K562 (cell line): Measurements from ENCODE around the gene CARD10. TPM values are rescaled to one million over a fixed set of nuclear protein-coding genes. Genes with fewer than 3 reads are reported as not detected.

Experiments used
- ATAC-seq: fragments of 200-7000 bp; cut with Tn5 transposase; 3 replicates; pipeline ENCODE4 v1.9.1; 2020; ENCODE audit warnings: moderate library complexity
- BruUV-seq: library from RNA; stranded (reverse); fragments of 400-500 nt; replicated peaks from 2 replicates; lab custom pipeline; 2021; lab: Mats Ljungman, UMichigan
- CTCF ChIA-PET: fragments of 300-600 bp; formaldehyde crosslinking; extraction: SDS; loops from one replicate; lab custom pipeline; 2021; ENCODE audit warnings: low intra/inter-chr PET ratio; lab: Yijun Ruan, JAX
- POLR2A ChIA-PET: fragments of 300-600, 350-650 bp; sonication (Branson Sonifier 250); formaldehyde crosslinking; extraction: SDS; loops from one replicate; lab custom pipeline; 2021; ENCODE audit warnings: antibody characterized with exemption, inconsistent platforms; lab: Yijun Ruan, JAX
- DNase-seq, 4 experiments: peaks; one replicate each; pipeline versions ENCODE4 v3.0.0 to v3.0.0-alpha.2; 2011 to 2018; ENCODE audit warnings: low spot score in 3 of 4, mixed read lengths in 3 of 4; ENCODE audit errors: extremely low read depth in 1 of 4
- FAIRE-seq: peaks from 2 replicates; lab custom pipeline; 2011; peaks lifted over from hg19 to GRCh38; lab: Jason Lieb, UNC
- H2AFZ ChIP-seq: 2 replicates; pipeline ENCODE4 v1.6.0; 2011; ENCODE audit warnings: low read depth, low read length, control low read depth, inconsistent platforms
- H3K27ac ChIP-seq: fragments of 200-600 bp; 3 replicates; pipeline ENCODE4 v1.8.0; 2011; ENCODE audit warnings: low read depth, mild to moderate bottlenecking, control low read depth, inconsistent platforms, low read length, moderate library complexity, mixed read lengths; ENCODE audit errors: extremely low read depth
- H3K27me3 ChIP-seq, 2 experiments: fragments of 300-600 bp in 1 of 2; 2 replicates in 1 of 2; 3 replicates in 1 of 2; pipeline versions ENCODE4 v1.6.0 to v1.8.0; 2011; ENCODE audit warnings: inconsistent platforms in 2 of 2, low read length in 2 of 2, mild to moderate bottlenecking in 1 of 2, mixed read lengths in 1 of 2, moderate library complexity in 1 of 2; ENCODE audit not compliant: control insufficient read depth in 2 of 2, insufficient read depth in 2 of 2
- H3K36me3 ChIP-seq: fragments of 300-600 bp; 3 replicates; pipeline ENCODE4 v1.8.0; 2011; ENCODE audit warnings: mild to moderate bottlenecking, low read length, inconsistent platforms; ENCODE audit not compliant: control insufficient read depth, insufficient read depth
- H3K4me1 ChIP-seq, 2 experiments: fragments of 200-600 bp in 1 of 2; replicated peaks in 1 of 2; 2 replicates in 1 of 2; 3 replicates in 1 of 2; pipeline versions ENCODE4 v1.5.1 to v1.8.0; 2011; ENCODE audit warnings: inconsistent platforms in 2 of 2, low read length in 2 of 2, mild to moderate bottlenecking in 1 of 2, mixed read lengths in 1 of 2, moderate library complexity in 1 of 2; ENCODE audit not compliant: control insufficient read depth in 2 of 2, insufficient read depth in 2 of 2
- H3K4me2 ChIP-seq: 2 replicates; pipeline ENCODE4 v1.6.1; 2011; ENCODE audit warnings: low read length, control low read depth, inconsistent platforms, mixed read lengths; ENCODE audit not compliant: insufficient read depth
- H3K4me3 ChIP-seq: fragments of 200-600 bp; sonication (generic), shearing (Covaris generic); 2 replicates; pipeline ENCODE4 v1.5.1; 2016; ENCODE audit warnings: control low read depth, inconsistent platforms
- H3K79me2 ChIP-seq: fragments of 200-600 bp; 3 replicates; pipeline ENCODE4 v1.8.0; 2011; ENCODE audit warnings: low read length, inconsistent platforms; ENCODE audit not compliant: control insufficient read depth, insufficient read depth
- H3K9ac ChIP-seq, 2 experiments: 2 replicates each; pipeline versions ENCODE4 v1.6.0 to v1.6.1; 2011; ENCODE audit warnings: low read depth in 2 of 2, low read length in 2 of 2, control low read depth in 1 of 2, inconsistent platforms in 1 of 2, mild to moderate bottlenecking in 1 of 2, mixed read lengths in 1 of 2; ENCODE audit not compliant: insufficient read depth in 1 of 2
- H3K9me1 ChIP-seq: one replicate; pipeline ENCODE4 v1.6.0; 2011; ENCODE audit warnings: inconsistent platforms, mild to moderate bottlenecking, low read length, moderate library complexity; ENCODE audit not compliant: control insufficient read depth, insufficient read depth
- H3K9me3 ChIP-seq: replicated peaks from 2 replicates; pipeline ENCODE4 v1.5.1; 2011; ENCODE audit warnings: low read depth, low read length, inconsistent platforms; ENCODE audit not compliant: control insufficient read depth, insufficient read depth
- H4K20me1 ChIP-seq: replicated peaks from 2 replicates; pipeline ENCODE4 v1.6.1; 2011; ENCODE audit warnings: low read length, inconsistent platforms, mixed read lengths; ENCODE audit not compliant: control insufficient read depth, insufficient read depth
- ATF1 ChIP-seq, 2 experiments: fragments of 450-650 bp in 1 of 2; IDR thresholded peaks; 2 replicates each; pipeline ENCODE4 v1.6.1; 2016; ENCODE audit warnings: missing compliant biosample characterization in 1 of 2, missing genetic modification characterization in 1 of 2
- ATF3 ChIP-seq, 2 experiments: fragments of 450-650 bp in 1 of 2; sonication (generic) in 1 of 2; formaldehyde crosslinking in 1 of 2; IDR thresholded peaks in 1 of 2; conservative IDR thresholded peaks in 1 of 2; 2 replicates each; pipeline versions ENCODE4 v1.6.1 to v1.8.1; 2016 to 2023; ENCODE audit warnings: mild to moderate bottlenecking in 2 of 2, moderate library complexity in 2 of 2, inconsistent platforms in 1 of 2, missing genetic modification reagents in 1 of 2
- BCLAF1 ChIP-seq, 2 experiments: fragments of 450-650 bp in 1 of 2; IDR thresholded peaks; 2 replicates each; pipeline ENCODE4 v1.6.1; 2011 to 2017; ENCODE audit warnings: low read depth in 2 of 2, antibody characterized with exemption in 1 of 2, borderline replicate concordance in 1 of 2, low read length in 1 of 2, mild to moderate bottlenecking in 1 of 2, mixed read lengths in 1 of 2; ENCODE audit not compliant: control insufficient read depth in 1 of 2
- COPS2 ChIP-seq: fragments of 450-650 bp; conservative IDR thresholded peaks from 2 replicates; pipeline ENCODE4 v1.6.1; 2016; ENCODE audit warnings: mild to moderate bottlenecking, moderate library complexity
- CREB3 ChIP-seq: fragments of 450-650 bp; conservative IDR thresholded peaks from 2 replicates; pipeline ENCODE4 v1.6.1; 2016; ENCODE audit warnings: missing genetic modification characterization, low read depth, mild to moderate bottlenecking, missing compliant biosample characterization, moderate library complexity
- CREBBP ChIP-seq: IDR thresholded peaks from one replicate; pipeline ENCODE4 v1.6.1; 2012; ENCODE audit warnings: low read depth, mild to moderate bottlenecking, control low read depth, inconsistent platforms, low read length
- MCM2 ChIP-seq: fragments of 450-650 bp; IDR thresholded peaks from 2 replicates; pipeline ENCODE4 v1.6.1; 2017; ENCODE audit warnings: low read depth, mild to moderate bottlenecking
- PKNOX1 ChIP-seq: fragments of 450-650 bp; IDR thresholded peaks from 2 replicates; pipeline ENCODE4 v1.6.1; 2016
- SMARCB1 ChIP-seq: IDR thresholded peaks from 2 replicates; pipeline ENCODE4 v1.6.1; 2011; ENCODE audit warnings: improper control_type of control experiment, low read depth; ENCODE audit not compliant: insufficient read length
- WGBS: fragments of 100-300 bp; shearing (Covaris generic); methylation state at CpG from one replicate; pipeline ENCODE4 v1.1.6; 2016; ENCODE audit warnings: low coverage, mixed read lengths; ENCODE audit not compliant: insufficient coverage; ENCODE audit errors: missing lambda C conversion rate; 5-methylcytosine and 5-hydroxymethylcytosine counted together
- in situ Hi-C: fragments of 300-500 bp; cut with MboI; formaldehyde crosslinking; loops from 4 replicates; pipeline ENCODE4 v1.15.0; 2018; ENCODE audit warnings: inconsistent platforms, mixed read lengths
- intact Hi-C: fragments of 100-400 bp; cut with micrococcal nuclease; formaldehyde crosslinking; loops from 2 replicates; pipeline ENCODE4 v1.14.2; 2022
- polyA plus RNA-seq, 8 experiments: library from polyadenylated mRNA; depleted of rRNA in 4 of 8; stranded (reverse) in 5 of 8; unstranded in 3 of 8; fragments of >200 nt; fragmentation: Nextera tagmentation in 2 of 8; fragmentation: Illumina TruSeq in 1 of 8; extraction: Ambion mirVana in 2 of 8; extraction: Trizol in 1 of 8; gene quantifications; 2 replicates each; pipeline versions ENCODE4 v1.2.1 to v1.2.3, GENCODE V29; 2011 to 2014; ENCODE audit warnings: inconsistent platforms in 1 of 8, missing spikeins in 1 of 8
- total RNA-seq, 7 experiments: library from RNA; depleted of rRNA in 6 of 7; stranded (reverse); fragments of >200 nt in 6 of 7; fragmentation: Illumina TruSeq in 2 of 7; extraction: Trizol in 2 of 7; gene quantifications; 2 replicates each; pipeline versions ENCODE4 v1.2.1 to v1.2.3, GENCODE V29; 2011 to 2021; ENCODE audit warnings: low replicate concordance in 1 of 7

Gene CARD10
- total and polyA plus RNA-seq, 9 of the 15 experiments (the other 6 are each of a cell fraction or from before 2014, with no cell fraction given) = 0.13 to 5.8 (median 1.6) TPM

- TF ChIP-seq CREBBP (no peak), ATF1 (CRISPR knock-in tag; IDR thresholded peaks at IDR 0.05) (no peak), ATF1 (tag; IDR thresholded peaks at IDR 0.05) (0 out of 2 replicates have a peak, but pooled peaks have one; percentile 6), MCM2 (no peak), SMARCB1 (no peak), COPS2 (no peak), PKNOX1 (peak; percentile 80)
These were observed 44.2 kb upstream of the CARD10 start (continued) for GRCh38 chr22:37563153-37564081.

- in situ Hi-C loops = no loop called here
- Histone ChIP-seq H3K4me1 (peaks cover 26 to 50% of the 10 kb centered on the region in 2 experiments), H3K9me1 (peaks cover 8% of the 10 kb centered on the region), H2AFZ (no peak overlapping the region), H3K27me3 (no peaks in the 10 kb centered on the region), H3K79me2 (peaks cover 65% of the 10 kb centered on the region), H3K36me3 (peaks cover 45% of the 10 kb centered on the region; the same call in 2 of the 3 replicates), H3K4me3 (peak overlapping the region; percentile 83), H3K9me3 (no peaks in the 10 kb centered on the region), H3K27ac (peak overlapping the region; percentile 97), H4K20me1 (peaks cover 27% of the 10 kb centered on the region), H3K9ac (peak overlapping the region; percentile 97), H3K4me2 (peak overlapping the region; percentile 92)
- 46% methylated on average over 12 of the region's 14 CpGs for WGBS
- intact Hi-C loops = no loop called here
- FAIRE-seq = no peak
- CTCF ChIA-PET = interaction anchor here (0.6 to 2.4 kb wide), 2 partner anchors 17 to 41 kb away, joined by 3 to 16 read pairs; no protein-coding TSS in a partner anchor
- POLR2A ChIA-PET = interaction anchor here (0.6 to 1.7 kb wide), 15 partner anchors 8 to 660 kb away, joined by 3 to 16 read pairs (median 3); no protein-coding TSS in a partner anchor
- no peak for ATAC-seq
- no TSS peak for BruUV-seq
- no peak for DNase-seq
- TF ChIP-seq CREB3 = no peak
- TF ChIP-seq BCLAF1 (IDR thresholded peaks at IDR 0.05; ENCODE audit: borderline replicate concordance in 1 of 2, control insufficient read depth in 1 of 2, low read depth in 2 of 2, low read length in 1 of 2) = no peak
- TF ChIP-seq ATF3 (IDR thresholded peaks at IDR 0.05) = 0 out of 2 replicates have a peak, but pooled peaks have one; percentile 8
- TF ChIP-seq ATF3 (CRISPR knock-in tag; conservative IDR thresholded peaks at IDR 0.05) = no peak
These were observed 43.0 kb upstream of the CARD10 start for GRCh38 chr22:37562049-37562875.
